Activated CD4-positive, alpha-beta memory T cell treated with anti-CD3 and anti-CD28 coated beads for 36 hours (primary cell): ENCODE measurements around the gene DCLK2. TPM values are rescaled to one million over a fixed set of nuclear protein-coding genes. Genes with fewer than 3 reads are reported as not detected.

Source experiments
- CTCF ChIA-PET: fragments of 350-600 bp; sonication (Branson Sonifier 250); formaldehyde crosslinking; loops from one replicate; lab custom pipeline; 2021; ENCODE audit warnings: antibody characterized with exemption, inconsistent platforms; lab: Charles Lee
- POLR2A ChIA-PET: fragments of 350-600 bp; sonication (Branson Sonifier 250); formaldehyde crosslinking; loops from one replicate; lab custom pipeline; 2021; ENCODE audit warnings: antibody characterized with exemption; lab: Charles Lee
- DNase-seq: peaks from one replicate; pipeline ENCODE4 v3.0.0-alpha.2; 2020
- H3K27ac Mint-ChIP-seq: one replicate; pipeline ENCODE4 v1.8.0; 2021; ENCODE audit warnings: mixed read lengths
- H3K27me3 Mint-ChIP-seq: one replicate; pipeline ENCODE4 v1.8.0; 2021; ENCODE audit warnings: mixed read lengths
- H3K36me3 Mint-ChIP-seq: one replicate; pipeline ENCODE4 v1.8.0; 2021; ENCODE audit warnings: mixed read lengths
- H3K4me1 Mint-ChIP-seq: one replicate; pipeline ENCODE4 v1.8.0; 2021; ENCODE audit warnings: low read depth, mixed read lengths
- H3K4me3 Mint-ChIP-seq: one replicate; pipeline ENCODE4 v1.8.0; 2021; ENCODE audit warnings: mild to moderate bottlenecking, mixed read lengths
- H3K9me3 Mint-ChIP-seq: one replicate; pipeline ENCODE4 v1.8.0; 2021; ENCODE audit warnings: mixed read lengths
- intact Hi-C: fragments of 100-400 bp; cut with micrococcal nuclease; formaldehyde crosslinking; loops from one replicate; pipeline ENCODE4 v1.15.1; 2023
- total RNA-seq, 2 experiments: library from RNA; stranded (reverse); gene quantifications; one replicate each; pipeline ENCODE4 v1.2.3, GENCODE V29; 2021

Gene DCLK2
- total RNA-seq, 2 experiments from 2014 or later = not detected

GRCh38 chr4:150306719-150307118, 228.5 kb downstream of the DCLK2 start:
- intact Hi-C loops = no loop called here
- CTCF ChIA-PET = interaction anchor here (1.3 kb wide), 1 partner anchor 9 kb away, joined by 8 read pairs; no protein-coding TSS in a partner anchor
- peaks cover 5% of the 10 kb centered on the region for H3K36me3 Mint-ChIP-seq
- H3K4me3 Mint-ChIP-seq = no peak overlapping the region
- no peaks in the 10 kb centered on the region for H3K9me3 Mint-ChIP-seq
- H3K4me1 Mint-ChIP-seq = peaks cover 5% of the 10 kb centered on the region
- POLR2A ChIA-PET = no interaction called here
- no peaks in the 10 kb centered on the region for H3K27me3 Mint-ChIP-seq
- DNase-seq = no peak
- H3K27ac Mint-ChIP-seq = no peak overlapping the region
